HEK293 (cell line): Measurements from ENCODE around the gene GRK3.
"Not testable (repeated sequence)": the region's sequence is repeated elsewhere in the genome, so short reads cannot be mapped to it uniquely, and the experiment has no call there.

Experiments used
- CTCF ChIA-PET: fragments of 350-600 bp; formaldehyde crosslinking; extraction: SDS; loops from one replicate; lab custom pipeline; 2021; ENCODE audit warnings: antibody characterized with exemption; lab: Yijun Ruan, JAX
- POLR2A ChIA-PET: fragments of 300-600 bp; formaldehyde crosslinking; extraction: SDS; loops from one replicate; lab custom pipeline; 2020; ENCODE audit warnings: antibody characterized with exemption, inconsistent platforms; lab: Yijun Ruan, JAX
- H3K27ac ChIP-seq: fragments of 200-500 bp; sonication (Bioruptor generic); 2 replicates; pipeline ENCODE4 v1.5.1; 2014; ENCODE audit warnings: low read depth, low read length, control low read depth, inconsistent platforms; ENCODE audit errors: extremely low read depth
- H3K36me3 ChIP-seq, 2 experiments: fragments of 200-500 bp in 1 of 2; sonication (Bioruptor generic) in 1 of 2; 1 replicate in 1 of 2; 2 replicates in 1 of 2; pipeline ENCODE4 v1.5.1; 2014 to 2017; ENCODE audit warnings: inconsistent platforms in 2 of 2, low read length in 2 of 2; ENCODE audit not compliant: control insufficient read depth in 2 of 2, insufficient read depth in 1 of 2
- H3K4me1 ChIP-seq: fragments of 200-500 bp; sonication (Bioruptor generic); 2 replicates; pipeline ENCODE4 v1.5.1; 2014; ENCODE audit warnings: mild to moderate bottlenecking, low read length, inconsistent platforms; ENCODE audit not compliant: control insufficient read depth, insufficient read depth
- H3K4me3 ChIP-seq: 2 replicates; pipeline ENCODE4 v1.5.1; 2011; ENCODE audit warnings: low read depth, mild to moderate bottlenecking, control low read depth, low read length, moderate library complexity
- H3K9me3 ChIP-seq: fragments of 200-500 bp; sonication (Bioruptor generic); 2 replicates; pipeline ENCODE4 v1.5.1; 2014; ENCODE audit warnings: low read depth, low read length, inconsistent platforms; ENCODE audit not compliant: control insufficient read depth, insufficient read depth
- KLF1 ChIP-seq: fragments of 450-650 bp; formaldehyde crosslinking; IDR thresholded peaks from 2 replicates; pipeline ENCODE4 v1.5.1; 2016; ENCODE audit warnings: missing biosample characterization, missing genetic modification characterization
- SALL2 ChIP-seq: fragments of 450-650 bp; formaldehyde crosslinking; IDR thresholded peaks from 2 replicates; pipeline ENCODE4 v1.5.0; 2017; ENCODE audit warnings: missing biosample characterization, mild to moderate bottlenecking, missing genetic modification characterization, borderline replicate concordance
- SETDB1 ChIP-seq: IDR thresholded peaks from one replicate; pipeline ENCODE4 v1.6.1; 2017; ENCODE audit warnings: mild to moderate bottlenecking, low read length, moderate library complexity, mixed read lengths; ENCODE audit not compliant: insufficient read length
- SP7 ChIP-seq: fragments of 450-650 bp; formaldehyde crosslinking; IDR thresholded peaks from 2 replicates; pipeline ENCODE4 v1.5.1; 2016; ENCODE audit warnings: missing biosample characterization, missing genetic modification characterization
- TRIM28 ChIP-seq: IDR thresholded peaks from 2 replicates; pipeline ENCODE4 v1.6.1; 2011; ENCODE audit warnings: low read length, control low read depth, borderline replicate concordance
- YY1 ChIP-seq: fragments of 450-650 bp; formaldehyde crosslinking; IDR thresholded peaks from 2 replicates; pipeline ENCODE4 v1.5.1; 2018; ENCODE audit warnings: missing biosample characterization, missing genetic modification characterization
- ZNF24 ChIP-seq: fragments of 450-650 bp; formaldehyde crosslinking; IDR thresholded peaks from 2 replicates; pipeline ENCODE4 v1.5.1; 2016; ENCODE audit warnings: missing biosample characterization, missing genetic modification characterization
- ZNF37A ChIP-seq: fragments of 450-650 bp; IDR thresholded peaks from 2 replicates; pipeline ENCODE4 v1.5.1; 2018; ENCODE audit warnings: missing biosample characterization, missing genetic modification characterization
- ZNF596 ChIP-seq: fragments of 450-650 bp; IDR thresholded peaks from 2 replicates; pipeline ENCODE4 v1.5.0; 2018; ENCODE audit warnings: missing biosample characterization, mild to moderate bottlenecking, missing genetic modification characterization, moderate library complexity
- ZNF629 ChIP-seq: fragments of 450-650 bp; formaldehyde crosslinking; IDR thresholded peaks from 2 replicates; pipeline ENCODE4 v1.5.1; 2017; ENCODE audit warnings: missing biosample characterization, missing genetic modification characterization
- ZNF658 ChIP-seq: fragments of 450-650 bp; formaldehyde crosslinking; IDR thresholded peaks from 2 replicates; pipeline ENCODE4; 2016; ENCODE audit warnings: missing biosample characterization, missing genetic modification characterization
- ZNF670 ChIP-seq: fragments of 450-650 bp; formaldehyde crosslinking; IDR thresholded peaks from 2 replicates; pipeline ENCODE4 v1.5.1; 2016; ENCODE audit warnings: missing biosample characterization, missing genetic modification characterization, low read depth
- ZSCAN30 ChIP-seq: fragments of 450-650 bp; IDR thresholded peaks from 2 replicates; pipeline ENCODE4 v1.5.1; 2018; ENCODE audit warnings: missing biosample characterization, mild to moderate bottlenecking, missing genetic modification characterization, moderate library complexity
- TF ChIP-seq, protein P1 (sequence below): fragments of 450-650 bp; formaldehyde crosslinking; IDR thresholded peaks from 2 replicates; pipeline ENCODE4 v1.5.1; 2016; ENCODE audit warnings: missing biosample characterization, missing genetic modification characterization
- TF ChIP-seq, protein P2 (sequence below): fragments of 450-650 bp; formaldehyde crosslinking; IDR thresholded peaks from 2 replicates; pipeline ENCODE4 v1.5.1; 2017; ENCODE audit warnings: missing biosample characterization, missing genetic modification characterization

The GRK3 gene

DNA sequence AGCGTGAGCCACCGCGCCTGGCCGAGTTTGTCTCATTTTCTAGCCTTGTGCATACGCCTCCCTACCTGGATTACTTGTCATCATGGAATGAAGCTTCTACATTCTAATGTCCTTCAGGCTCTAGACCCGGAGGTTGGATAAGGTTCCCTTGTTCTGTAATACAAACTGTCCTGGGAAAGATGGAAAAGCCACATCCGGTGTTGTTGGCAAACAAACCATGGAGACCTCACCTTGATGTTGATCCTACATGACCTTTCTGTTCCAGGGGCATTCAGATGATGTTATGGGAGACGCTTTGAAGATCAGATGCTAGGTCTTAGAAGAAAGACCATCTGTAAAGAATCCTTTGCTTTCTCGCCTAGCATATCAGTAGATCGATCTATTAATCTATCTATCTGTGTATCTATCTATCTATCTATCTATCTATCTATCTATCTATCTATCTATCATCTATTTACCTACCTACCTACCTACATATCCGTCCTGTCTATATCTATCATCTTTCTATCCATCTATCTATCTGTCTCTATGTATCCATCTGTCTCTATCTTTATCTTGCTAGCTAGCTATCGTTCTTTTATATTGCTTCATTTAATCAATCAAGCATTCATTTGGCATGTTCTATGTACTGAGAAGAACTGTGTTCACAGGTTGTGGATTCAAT, 46.3 kb upstream of the GRK3 start:
- CTCF ChIA-PET = no interaction called here
- Histone ChIP-seq H3K4me1 (no peaks in the 10 kb centered on the region), H3K9me3 (no peaks in the 10 kb centered on the region), H3K27ac (no peak overlapping the region), H3K36me3 (no peaks in the 10 kb centered on the region), H3K4me3 (no peak overlapping the region)
- no peak for TF ChIP-seq YY1 (tag by site-specific recombination)
- no peak for TF ChIP-seq ZNF670
- TF ChIP-seq, protein P1, sequence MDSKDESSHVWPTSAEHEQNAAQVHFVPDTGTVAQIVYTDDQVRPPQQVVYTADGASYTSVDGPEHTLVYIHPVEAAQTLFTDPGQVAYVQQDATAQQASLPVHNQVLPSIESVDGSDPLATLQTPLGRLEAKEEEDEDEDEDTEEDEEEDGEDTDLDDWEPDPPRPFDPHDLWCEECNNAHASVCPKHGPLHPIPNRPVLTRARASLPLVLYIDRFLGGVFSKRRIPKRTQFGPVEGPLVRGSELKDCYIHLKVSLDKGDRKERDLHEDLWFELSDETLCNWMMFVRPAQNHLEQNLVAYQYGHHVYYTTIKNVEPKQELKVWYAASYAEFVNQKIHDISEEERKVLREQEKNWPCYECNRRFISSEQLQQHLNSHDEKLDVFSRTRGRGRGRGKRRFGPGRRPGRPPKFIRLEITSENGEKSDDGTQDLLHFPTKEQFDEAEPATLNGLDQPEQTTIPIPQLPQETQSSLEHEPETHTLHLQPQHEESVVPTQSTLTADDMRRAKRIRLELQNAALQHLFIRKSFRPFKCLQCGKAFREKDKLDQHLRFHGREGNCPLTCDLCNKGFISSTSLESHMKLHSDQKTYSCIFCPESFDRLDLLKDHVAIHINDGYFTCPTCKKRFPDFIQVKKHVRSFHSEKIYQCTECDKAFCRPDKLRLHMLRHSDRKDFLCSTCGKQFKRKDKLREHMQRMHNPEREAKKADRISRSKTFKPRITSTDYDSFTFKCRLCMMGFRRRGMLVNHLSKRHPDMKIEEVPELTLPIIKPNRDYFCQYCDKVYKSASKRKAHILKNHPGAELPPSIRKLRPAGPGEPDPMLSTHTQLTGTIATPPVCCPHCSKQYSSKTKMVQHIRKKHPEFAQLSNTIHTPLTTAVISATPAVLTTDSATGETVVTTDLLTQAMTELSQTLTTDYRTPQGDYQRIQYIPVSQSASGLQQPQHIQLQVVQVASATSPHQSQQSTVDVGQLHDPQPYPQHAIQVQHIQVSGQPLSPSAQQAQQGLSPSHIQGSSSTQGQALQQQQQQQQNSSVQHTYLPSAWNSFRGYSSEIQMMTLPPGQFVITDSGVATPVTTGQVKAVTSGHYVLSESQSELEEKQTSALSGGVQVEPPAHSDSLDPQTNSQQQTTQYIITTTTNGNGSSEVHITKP (tag by site-specific recombination) = no peak
- no peak for TF ChIP-seq ZNF24 (tag by site-specific recombination)
- no peak for TF ChIP-seq KLF1 (tag by site-specific recombination)
- TF ChIP-seq, protein P2, sequence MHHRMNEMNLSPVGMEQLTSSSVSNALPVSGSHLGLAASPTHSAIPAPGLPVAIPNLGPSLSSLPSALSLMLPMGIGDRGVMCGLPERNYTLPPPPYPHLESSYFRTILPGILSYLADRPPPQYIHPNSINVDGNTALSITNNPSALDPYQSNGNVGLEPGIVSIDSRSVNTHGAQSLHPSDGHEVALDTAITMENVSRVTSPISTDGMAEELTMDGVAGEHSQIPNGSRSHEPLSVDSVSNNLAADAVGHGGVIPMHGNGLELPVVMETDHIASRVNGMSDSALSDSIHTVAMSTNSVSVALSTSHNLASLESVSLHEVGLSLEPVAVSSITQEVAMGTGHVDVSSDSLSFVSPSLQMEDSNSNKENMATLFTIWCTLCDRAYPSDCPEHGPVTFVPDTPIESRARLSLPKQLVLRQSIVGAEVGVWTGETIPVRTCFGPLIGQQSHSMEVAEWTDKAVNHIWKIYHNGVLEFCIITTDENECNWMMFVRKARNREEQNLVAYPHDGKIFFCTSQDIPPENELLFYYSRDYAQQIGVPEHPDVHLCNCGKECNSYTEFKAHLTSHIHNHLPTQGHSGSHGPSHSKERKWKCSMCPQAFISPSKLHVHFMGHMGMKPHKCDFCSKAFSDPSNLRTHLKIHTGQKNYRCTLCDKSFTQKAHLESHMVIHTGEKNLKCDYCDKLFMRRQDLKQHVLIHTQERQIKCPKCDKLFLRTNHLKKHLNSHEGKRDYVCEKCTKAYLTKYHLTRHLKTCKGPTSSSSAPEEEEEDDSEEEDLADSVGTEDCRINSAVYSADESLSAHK (tag by site-specific recombination) = no peak
- no peak for TF ChIP-seq SP7
- TF ChIP-seq ZNF37A = no peak
- no peak for TF ChIP-seq SALL2 (tag by site-specific recombination)
- no peak for TF ChIP-seq ZNF629 (tag by site-specific recombination)
- POLR2A ChIA-PET = no interaction called here

DNA sequence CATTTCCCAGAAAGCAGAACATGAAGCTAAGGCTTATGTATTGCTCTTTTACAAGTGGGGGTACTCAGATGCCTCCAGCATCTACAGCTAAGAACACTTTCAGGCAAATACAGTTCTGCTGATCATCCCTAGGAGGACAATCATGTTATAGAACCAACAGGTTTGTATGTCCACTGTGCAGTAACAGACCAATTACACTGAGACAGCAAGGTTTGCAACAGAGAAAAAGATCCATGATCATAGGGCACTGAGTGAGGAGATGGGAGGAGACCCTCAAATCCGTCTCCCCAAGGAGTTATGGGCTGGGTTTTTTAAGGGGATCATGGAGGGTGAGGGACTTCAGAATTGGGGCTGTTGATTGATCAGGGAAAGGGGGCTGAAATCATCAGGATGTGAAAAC, 39.1 kb upstream of the GRK3 start:
- no peak for TF ChIP-seq ZNF658 (tag by site-specific recombination)
- 0 out of 2 replicates have a peak, but pooled peaks have one; percentile 24 for TF ChIP-seq TRIM28
- TF ChIP-seq ZSCAN30 (tag by site-specific recombination) = no peak
- TF ChIP-seq SETDB1 = peak; percentile 93
- POLR2A ChIA-PET = no interaction called here

DNA sequence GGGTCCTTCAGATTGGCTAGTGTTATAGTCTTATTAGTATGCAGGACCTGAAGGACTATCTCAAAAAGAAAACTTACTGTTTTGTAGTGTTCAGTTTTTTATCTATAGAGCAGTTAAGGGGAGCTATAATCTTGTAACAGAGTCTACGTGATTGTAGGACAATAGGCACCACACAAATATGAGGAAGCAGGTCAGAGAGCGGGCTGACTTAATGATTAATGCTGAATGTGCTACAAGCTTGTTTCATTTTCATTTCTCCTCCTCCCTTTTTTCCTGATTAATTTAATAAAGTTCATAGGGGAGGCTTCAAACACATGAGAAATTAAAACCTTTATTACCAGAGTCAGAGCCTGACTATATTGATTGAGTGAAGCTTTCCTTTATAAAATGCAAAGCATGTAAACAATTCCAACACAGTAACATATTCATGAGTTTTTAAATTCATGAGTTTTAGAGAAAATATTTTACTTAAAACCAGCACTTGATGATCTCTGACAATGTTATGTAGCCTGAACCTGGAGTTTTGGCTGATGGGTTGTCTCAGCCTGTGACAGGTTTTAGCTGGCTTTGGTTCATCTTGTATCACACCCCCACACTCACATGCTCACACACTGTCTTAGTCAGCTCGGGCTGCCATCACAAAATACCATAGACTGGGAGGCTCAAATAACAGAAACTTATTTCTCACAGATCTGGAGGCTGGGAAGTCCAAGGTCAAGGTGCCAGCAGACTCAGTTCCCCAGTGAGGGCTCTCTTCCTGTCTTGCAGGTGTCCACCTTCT, 38.5 kb upstream of the GRK3 start:
- H3K9me3 ChIP-seq, CTCF ChIA-PET, H3K4me3 ChIP-seq, H3K36me3 ChIP-seq, H3K4me1 ChIP-seq, POLR2A ChIA-PET, H3K27ac ChIP-seq: not testable (repeated sequence)
- 0 out of 2 replicates have a peak, but pooled peaks have one; percentile 38 for TF ChIP-seq ZNF596 (tag by site-specific recombination)

More for the DNA sequence above, 39.1 kb upstream of the GRK3 start:
- no peaks in the 10 kb centered on the region for H3K9me3 ChIP-seq
- no peaks in the 10 kb centered on the region for H3K36me3 ChIP-seq
- H3K4me3 ChIP-seq = no peak overlapping the region
- H3K27ac ChIP-seq = no peak overlapping the region
- no peaks in the 10 kb centered on the region for H3K4me1 ChIP-seq
- CTCF ChIA-PET = no interaction called here

DNA sequence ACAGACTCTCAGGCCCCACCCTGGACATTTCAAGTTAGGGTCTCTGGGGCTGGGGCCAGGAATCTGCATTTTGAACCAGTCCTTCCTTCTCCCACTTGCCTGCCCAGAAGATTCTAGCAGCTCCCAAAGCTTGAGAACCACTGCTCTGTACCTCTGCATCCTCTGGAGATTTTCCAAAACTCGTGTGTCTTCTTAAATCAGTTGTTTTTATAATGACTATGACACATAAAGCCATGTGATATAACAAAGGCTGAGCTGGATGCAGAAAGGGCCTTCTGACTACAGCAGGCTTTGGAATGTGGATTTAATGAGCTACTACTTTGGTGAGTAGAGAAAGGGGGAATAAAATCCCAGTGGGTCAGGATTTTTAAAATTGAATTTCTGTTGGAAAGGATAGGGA, 37.5 kb upstream of the GRK3 start:
- POLR2A ChIA-PET = not testable (repeated sequence)

DNA sequence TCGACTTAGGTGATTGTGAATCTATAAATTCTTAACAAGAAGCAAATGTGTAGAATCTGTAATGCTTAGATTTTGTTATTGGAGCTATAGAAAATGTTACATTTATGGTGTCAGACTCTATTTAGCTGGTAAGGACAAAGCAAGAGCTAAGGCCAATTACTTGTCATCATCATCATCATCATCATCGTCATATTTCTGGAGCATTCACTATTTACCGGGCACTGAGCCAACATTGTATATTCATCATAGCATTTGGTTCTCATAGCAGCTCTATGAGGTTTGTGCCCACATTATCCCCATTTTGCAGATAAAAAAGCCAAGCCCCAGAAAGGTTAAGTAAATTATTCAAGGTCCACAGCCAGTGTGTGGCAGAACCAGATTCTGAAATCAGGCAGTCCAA, 36.4 kb upstream of the GRK3 start:
- H3K9me3 ChIP-seq, H3K27ac ChIP-seq, CTCF ChIA-PET, H3K4me1 ChIP-seq, POLR2A ChIA-PET, H3K4me3 ChIP-seq, H3K36me3 ChIP-seq: not testable (repeated sequence)

More for the DNA sequence above, 37.5 kb upstream of the GRK3 start:
- CTCF ChIA-PET, H3K9me3 ChIP-seq, H3K4me3 ChIP-seq, H3K4me1 ChIP-seq, H3K27ac ChIP-seq, H3K36me3 ChIP-seq: not testable (repeated sequence)

DNA sequence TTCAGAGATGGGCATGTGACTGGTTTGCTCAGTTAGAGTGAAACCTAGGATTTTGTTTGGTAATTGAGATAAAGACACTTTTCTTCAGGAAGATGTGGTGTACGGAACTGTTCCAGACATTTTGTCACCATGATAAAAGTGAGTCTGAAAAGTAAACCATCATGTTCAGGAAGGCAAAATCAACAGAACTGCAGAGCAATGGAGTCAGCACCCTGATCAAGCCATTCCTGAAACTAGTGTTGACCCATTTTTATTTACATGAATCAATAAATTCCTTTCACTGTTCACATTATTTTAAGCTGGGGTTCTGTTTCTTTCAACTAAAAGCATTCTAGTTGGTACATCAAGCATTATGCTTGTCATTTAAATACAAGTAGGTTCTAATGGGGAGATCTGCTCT, 35.4 kb upstream of the GRK3 start:
- CTCF ChIA-PET, H3K36me3 ChIP-seq, H3K27ac ChIP-seq, H3K4me1 ChIP-seq, H3K9me3 ChIP-seq, POLR2A ChIA-PET, H3K4me3 ChIP-seq: not testable (repeated sequence)
